Measurements from ENCODE around the gene S1PR3.
"Not testable (repeated sequence)": the region's sequence is repeated elsewhere in the genome, so short reads cannot be mapped to it uniquely, and the experiment has no call there.

- not testable (repeated sequence) for TF ChIP-seq CTCF (conservative IDR thresholded peaks at IDR 0.05); EZH2 (IDR thresholded peaks at IDR 0.05; ENCODE audit: low read depth)
These were observed 49.7 kb upstream of the S1PR3 start for GRCh38 chr9:88941586-88941985.

All from PC-9 (cell line).